ENCODE data around the gene PPP6R2. TPM values are rescaled to one million over a fixed set of nuclear protein-coding genes. Genes with fewer than 3 reads are reported as not detected.

Gene PPP6R2
- total and polyA plus RNA-seq, 2 of the 4 experiments (the other 2 are of a cell fraction): 49.2 to 51.6 TPM

GRCh38 chr22:50438305-50439275, 95.5 kb downstream of the PPP6R2 start:
- Histone ChIP-seq H2BK5ac (ENCODE audit: low read depth, low read length, poor library complexity, severe bottlenecking) (no peak overlapping the region), H4K20me1 (ENCODE audit: insufficient read depth, low read length) (peaks cover 3% of the 10 kb centered on the region), H3K4me3 (ENCODE audit: insufficient read depth, low read depth, low read length) (no peak overlapping the region), H3K4ac (ENCODE audit: low read depth, low read length) (no peak overlapping the region), H4K8ac (ENCODE audit: low read depth in 2 of 2, low read length in 2 of 2) (no peak overlapping the region), H3K27ac (ENCODE audit: insufficient read depth, low read length) (no peak overlapping the region), H2AK5ac (ENCODE audit: low read depth, low read length) (no peak overlapping the region), H2AK9ac (replicated peaks; ENCODE audit: low read depth, low read length, poor library complexity) (peak overlapping the region; percentile 55), H2BK120ac (ENCODE audit: low read depth, low read length) (no peak overlapping the region), H3K23ac (ENCODE audit: low read depth, low read length) (no peak overlapping the region), H4K5ac (ENCODE audit: low read depth, low read length) (no peak overlapping the region), H2BK15ac (ENCODE audit: low read depth, low read length) (no peak overlapping the region), H3K56ac (ENCODE audit: extremely low read depth, insufficient read depth, low read length) (no peak overlapping the region), H3K79me1 (ENCODE audit: low read depth in 1 of 2, low read length in 2 of 2) (0 out of 4 replicates have a peak, but pooled peaks cover 0 to 2% of the 10 kb centered on the region in 2 experiments), H2BK20ac (ENCODE audit: low read depth, low read length) (no peak overlapping the region), H3K14ac (replicated peaks; ENCODE audit: low read depth, low read length) (no peak overlapping the region), H3K4me2 (ENCODE audit: low read depth, low read length) (no peak overlapping the region), H3K9me3 (ENCODE audit: control insufficient read depth, insufficient read depth, low read length) (no peaks in the 10 kb centered on the region), H3K27me3 (ENCODE audit: control insufficient read depth, insufficient read depth, low read length) (no peaks in the 10 kb centered on the region), H3K4me1 (ENCODE audit: control insufficient read depth, insufficient read depth, low read length) (no peaks in the 10 kb centered on the region), H2AFZ (replicated peaks; ENCODE audit: low read length, poor library complexity) (no peak overlapping the region), H3K9me1 (ENCODE audit: insufficient read depth, low read length) (no peaks in the 10 kb centered on the region), H4K91ac (ENCODE audit: insufficient read depth, low read depth, low read length) (no peak overlapping the region), H3K9ac (ENCODE audit: low read depth, low read length) (no peak overlapping the region), H3K36me3 (ENCODE audit: control insufficient read depth, insufficient read depth, low read length) (peaks cover 73% of the 10 kb centered on the region), H3K18ac (ENCODE audit: low read depth, low read length) (no peak overlapping the region)
- in situ Hi-C loops (cut with MboI; ENCODE audit: low sequenced_read_pairs) (no loop called here), dilution Hi-C loops (cut with HindIII; ENCODE audit: low sequenced_read_pairs, unreplicated experiment) (no loop called here), intact Hi-C loops (cut with micrococcal nuclease) (no loop called here)
- POLR2A ChIA-PET (ENCODE audit: unreplicated experiment): no interaction called here
- no peak for ATAC-seq (ENCODE audit: low read depth)
- no peak for DNase-seq
- CTCF ChIA-PET: interaction anchor here (0.6 kb wide), 1 partner anchor 50 kb away, joined by 3 read pairs; no protein-coding TSS in a partner anchor
- 91% methylated on average over 13 of the region's 34 CpGs; no CpG with 5 or more reads in 1 of the 2 experiments for WGBS, 2 experiments (ENCODE audit: extremely low coverage in 2 of 2, insufficient read length in 1 of 2)
- no peak for TF ChIP-seq CHD1 (IDR thresholded peaks at IDR 0.05; ENCODE audit: low read depth, low read length)
- TF ChIP-seq BHLHE40 (IDR thresholded peaks at IDR 0.05; ENCODE audit: low read depth, low read length): no peak
- TF ChIP-seq FOS (IDR thresholded peaks at IDR 0.05; ENCODE audit: low read depth, low read length): no peak
- no TSS peak for BruUV-seq (replicated peaks)
